MM.1S (cell line): Measurements from ENCODE around the gene TACO1.

Experiments
- EZH2 ChIP-seq: fragments of 300-600 bp; sonication (generic); optimal IDR thresholded peaks from 2 replicates; pipeline ENCODE3; 2017; ENCODE audit warnings: low read depth, mild to moderate bottlenecking, antibody characterized with exemption, low read length, mixed read lengths
- TF ChIP-seq, protein P1 (sequence below): fragments of 300-600 bp; sonication (generic); IDR thresholded peaks from 2 replicates; pipeline ENCODE4 v1.5.1; 2016; ENCODE audit warnings: antibody characterized with exemption, low read length, mixed read lengths

DNA sequence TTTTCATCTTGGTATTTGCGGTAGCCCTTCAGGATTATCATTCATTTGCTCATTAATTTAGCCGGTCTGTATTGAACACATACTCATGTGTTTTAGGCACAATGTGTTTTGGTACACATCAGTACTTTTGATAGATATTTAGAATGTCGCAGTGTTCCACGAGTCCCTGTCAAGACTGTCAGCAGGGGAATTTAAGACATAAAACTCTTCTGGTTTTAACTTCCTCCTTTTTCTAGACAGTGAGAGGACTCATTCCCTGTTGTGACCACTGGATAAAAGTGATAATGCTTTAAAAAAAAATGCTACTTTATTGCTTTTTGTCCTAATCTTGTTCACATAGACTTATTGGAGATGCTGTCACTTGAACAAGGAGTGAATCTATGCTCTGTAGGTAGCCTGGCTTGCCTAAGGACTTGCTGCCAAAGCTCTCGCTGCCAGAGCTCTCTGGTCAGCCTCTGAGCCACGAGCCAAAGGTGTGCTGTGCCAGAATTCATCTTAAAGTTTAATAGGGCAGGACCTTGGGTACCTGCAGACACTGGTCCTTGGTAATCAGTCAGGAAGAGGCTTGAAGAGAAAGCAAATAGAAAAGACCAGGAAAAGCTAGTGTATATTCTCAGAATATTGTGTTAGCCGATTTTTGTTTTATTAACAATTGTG, 45.1 kb upstream of the TACO1 start:
- TF ChIP-seq, protein P1, sequence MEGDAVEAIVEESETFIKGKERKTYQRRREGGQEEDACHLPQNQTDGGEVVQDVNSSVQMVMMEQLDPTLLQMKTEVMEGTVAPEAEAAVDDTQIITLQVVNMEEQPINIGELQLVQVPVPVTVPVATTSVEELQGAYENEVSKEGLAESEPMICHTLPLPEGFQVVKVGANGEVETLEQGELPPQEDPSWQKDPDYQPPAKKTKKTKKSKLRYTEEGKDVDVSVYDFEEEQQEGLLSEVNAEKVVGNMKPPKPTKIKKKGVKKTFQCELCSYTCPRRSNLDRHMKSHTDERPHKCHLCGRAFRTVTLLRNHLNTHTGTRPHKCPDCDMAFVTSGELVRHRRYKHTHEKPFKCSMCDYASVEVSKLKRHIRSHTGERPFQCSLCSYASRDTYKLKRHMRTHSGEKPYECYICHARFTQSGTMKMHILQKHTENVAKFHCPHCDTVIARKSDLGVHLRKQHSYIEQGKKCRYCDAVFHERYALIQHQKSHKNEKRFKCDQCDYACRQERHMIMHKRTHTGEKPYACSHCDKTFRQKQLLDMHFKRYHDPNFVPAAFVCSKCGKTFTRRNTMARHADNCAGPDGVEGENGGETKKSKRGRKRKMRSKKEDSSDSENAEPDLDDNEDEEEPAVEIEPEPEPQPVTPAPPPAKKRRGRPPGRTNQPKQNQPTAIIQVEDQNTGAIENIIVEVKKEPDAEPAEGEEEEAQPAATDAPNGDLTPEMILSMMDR, result no peak
- TF ChIP-seq EZH2, result no peak
